Middle frontal gyrus (tissue), 1 donor: ENCODE data around the gene KLC3.
"Not testable (repeated sequence)": the region's sequence is repeated elsewhere in the genome, so short reads cannot be mapped to it uniquely, and the experiment has no call there.

Experiments
- DNase-seq: peaks from one replicate; pipeline ENCODE4 v3.0.0-alpha.2; 2015; ENCODE audit warnings: low spot score; ENCODE audit errors: extremely low spot score

Gene KLC3

DNA sequence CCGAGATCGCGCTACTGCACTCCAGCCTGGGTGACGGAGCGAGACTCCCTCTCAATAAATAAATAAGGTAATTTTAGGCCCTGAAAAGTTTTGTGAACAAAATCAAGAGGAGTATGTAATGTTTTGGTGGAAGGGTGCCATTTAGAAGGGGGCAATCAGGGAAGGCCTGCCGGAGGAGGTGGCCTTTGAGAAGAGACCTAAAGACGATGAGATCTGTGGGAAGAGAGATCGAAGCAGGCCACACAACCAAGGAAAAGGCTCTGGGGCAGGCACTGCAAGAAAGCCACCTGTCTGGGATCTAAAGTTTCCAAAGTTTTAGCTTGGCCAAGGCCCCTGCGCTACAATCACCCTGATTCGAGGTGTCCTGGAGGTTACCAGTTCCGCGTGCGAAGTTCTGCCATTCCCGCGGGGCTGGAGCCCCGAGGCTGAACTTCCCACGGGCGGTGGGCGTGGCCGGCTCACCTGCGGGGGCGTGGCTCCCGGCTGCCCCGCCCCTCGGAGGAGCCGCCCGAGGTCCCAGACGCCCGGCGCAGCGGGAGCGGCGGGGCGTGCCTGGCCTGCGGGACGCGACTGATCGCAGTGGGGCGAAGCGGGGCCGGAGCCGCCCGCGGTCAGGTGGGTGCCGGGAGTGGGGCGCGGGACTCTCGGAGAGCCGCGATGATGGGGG lies at the start of gene KLC3:
KLC3 (plus strand) TSS at position 519 of the 667 bp plus-strand sequence. CDS start 4,792 bp downstream, outside the sequence.
- DNase-seq: no peak

DNA sequence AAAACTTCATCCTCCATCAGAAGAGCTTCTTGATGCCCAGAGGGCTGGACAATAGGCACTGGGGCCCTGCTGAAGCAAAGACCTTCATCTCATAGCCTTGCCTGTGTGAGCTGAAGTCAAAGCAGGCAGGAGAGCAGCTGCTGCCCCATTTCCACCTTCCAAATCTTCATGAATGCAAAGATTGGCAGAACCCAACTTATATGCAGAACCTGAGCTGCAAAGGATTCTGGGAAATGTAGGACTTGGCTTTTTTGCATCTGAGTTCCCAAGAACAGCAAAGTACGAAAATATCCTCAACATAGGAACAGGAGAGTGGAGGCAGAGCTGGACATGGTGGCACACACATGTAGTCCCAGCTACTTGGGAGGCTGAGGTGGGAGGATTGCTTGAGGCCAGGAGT lies 48.7 kb upstream of the KLC3 start:
- no peak for DNase-seq

DNA sequence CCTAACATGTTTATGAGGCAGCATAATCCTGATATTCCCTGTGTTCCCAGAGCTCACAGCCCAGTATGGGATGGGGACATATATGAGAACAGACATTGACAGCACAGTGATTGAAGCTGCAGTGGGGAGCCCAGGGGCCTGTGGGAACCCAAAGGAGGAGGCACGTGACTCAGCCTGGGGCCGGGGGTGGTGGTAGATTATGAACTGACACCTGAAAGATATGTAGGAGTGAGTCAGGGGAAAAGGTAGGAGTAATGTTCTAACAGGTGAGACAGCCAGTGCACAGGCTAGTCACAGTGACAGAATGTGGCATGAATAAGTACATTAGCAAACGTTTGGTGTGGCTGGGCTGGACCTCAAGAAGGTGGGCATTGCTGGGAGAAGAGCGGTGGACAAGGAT lies 46.9 kb upstream of the KLC3 start:
- DNase-seq: no peak

DNA sequence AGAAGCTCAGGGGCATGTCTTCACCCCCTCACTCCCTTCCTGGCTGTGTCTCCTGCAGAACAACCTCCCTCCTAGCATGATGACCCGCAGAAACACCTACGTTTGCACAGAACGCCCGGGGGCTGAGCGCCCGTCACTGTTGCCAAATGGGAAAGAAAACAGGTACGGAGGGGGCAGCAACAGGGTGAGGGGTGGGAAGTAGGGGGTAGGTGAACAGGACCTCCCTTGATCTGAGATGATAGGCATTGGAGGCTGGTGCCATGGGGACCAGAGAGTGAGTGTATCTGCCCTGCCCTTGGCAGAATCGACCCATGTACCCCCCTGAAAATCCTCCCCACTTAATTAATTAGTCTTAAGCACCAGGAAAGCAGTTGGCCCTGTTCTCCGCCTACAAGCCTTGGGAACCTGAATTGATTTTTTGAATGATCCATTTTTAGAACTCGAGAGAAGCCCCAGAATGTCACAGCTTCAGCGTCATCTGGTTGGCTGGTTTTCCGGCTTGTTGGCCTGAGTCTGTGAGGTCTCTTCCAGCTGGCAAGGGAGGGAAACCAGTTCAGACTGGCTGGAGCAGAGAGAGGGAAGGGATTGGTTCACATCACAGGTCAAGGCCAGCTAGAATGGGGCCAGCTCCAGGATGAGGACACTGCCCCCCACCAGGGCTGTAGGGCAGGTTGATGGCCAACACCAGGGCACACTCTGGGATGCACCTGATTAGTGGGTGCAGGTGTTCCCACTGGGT lies 46.1 kb upstream of the KLC3 start:
- DNase-seq: peak; percentile 4

DNA sequence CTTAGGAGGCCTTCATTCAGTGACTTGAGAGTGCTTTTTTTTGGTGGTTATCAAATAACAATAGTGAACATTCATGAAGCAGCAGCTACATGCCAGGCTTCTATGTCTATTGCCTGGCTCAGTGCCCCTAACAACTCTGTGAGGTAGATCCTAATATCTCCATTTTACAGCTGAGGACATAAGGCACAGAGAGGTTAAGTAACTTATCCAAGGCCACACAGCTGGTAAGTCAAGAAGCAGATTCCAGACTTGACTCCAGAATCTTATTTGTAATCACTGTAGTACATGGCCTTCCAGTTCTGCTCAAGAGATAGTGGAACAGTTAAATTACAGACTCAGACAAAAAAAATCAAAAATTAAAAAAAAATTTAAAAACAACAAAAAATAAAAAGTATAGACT lies 44.7 kb upstream of the KLC3 start:
- no peak for DNase-seq

DNA sequence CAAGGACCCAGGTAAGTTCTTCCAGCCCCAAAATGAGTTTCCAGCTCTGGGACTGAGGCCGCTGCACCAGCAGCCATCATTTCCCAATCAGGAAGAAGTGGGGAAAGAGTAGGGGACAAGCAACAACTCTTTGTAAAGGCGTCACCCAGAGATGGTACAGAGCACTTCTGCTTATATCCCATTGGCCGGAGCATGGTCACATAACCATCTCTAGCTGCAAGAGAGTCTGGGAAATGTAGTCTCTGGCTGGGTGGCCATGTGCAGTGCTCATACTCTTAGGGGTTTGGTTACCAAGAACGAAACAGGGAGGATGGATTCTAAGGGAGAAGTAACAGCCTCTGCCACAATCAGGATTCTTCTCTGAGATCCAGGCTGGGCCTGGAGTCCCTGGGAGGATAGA lies 44.2 kb upstream of the KLC3 start:
- DNase-seq: no peak

DNA sequence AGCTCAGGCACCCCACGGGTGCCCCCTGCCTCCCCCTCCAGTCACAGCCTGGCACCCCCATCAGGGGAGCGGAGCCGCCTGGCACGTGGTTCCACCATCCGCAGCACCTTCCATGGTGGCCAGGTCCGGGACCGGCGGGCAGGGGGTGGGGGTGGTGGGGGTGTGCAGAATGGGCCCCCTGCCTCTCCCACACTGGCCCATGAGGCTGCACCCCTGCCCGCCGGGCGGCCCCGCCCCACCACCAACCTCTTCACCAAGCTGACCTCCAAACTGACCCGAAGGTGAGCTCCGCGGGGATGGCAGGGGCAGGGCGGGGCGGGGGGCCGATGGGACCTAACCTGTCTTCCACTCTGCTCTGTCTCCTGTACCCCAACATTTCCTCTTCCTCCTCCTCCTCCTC lies 42.9 kb upstream of the KLC3 start:
- no peak for DNase-seq

DNA sequence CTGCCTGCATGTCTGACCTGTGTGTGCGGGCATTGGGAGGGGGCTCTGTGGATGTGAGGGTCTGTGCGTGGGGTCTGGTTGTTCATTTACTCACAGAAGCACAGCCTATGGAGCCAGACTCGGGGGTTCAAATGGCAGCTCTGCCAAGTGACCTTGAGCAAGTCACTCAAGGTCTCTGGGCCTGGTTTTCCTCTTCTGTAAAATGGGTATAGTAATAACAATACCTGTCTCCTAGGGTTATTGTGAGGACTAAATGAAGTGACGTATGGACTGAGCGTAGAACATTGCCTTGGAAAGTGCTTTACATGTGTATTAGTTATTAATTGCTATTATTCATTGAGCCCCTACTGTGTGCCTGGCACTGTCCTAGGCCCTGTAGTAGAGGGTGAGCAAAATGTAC lies 42.3 kb upstream of the KLC3 start:
- no peak for DNase-seq

DNA sequence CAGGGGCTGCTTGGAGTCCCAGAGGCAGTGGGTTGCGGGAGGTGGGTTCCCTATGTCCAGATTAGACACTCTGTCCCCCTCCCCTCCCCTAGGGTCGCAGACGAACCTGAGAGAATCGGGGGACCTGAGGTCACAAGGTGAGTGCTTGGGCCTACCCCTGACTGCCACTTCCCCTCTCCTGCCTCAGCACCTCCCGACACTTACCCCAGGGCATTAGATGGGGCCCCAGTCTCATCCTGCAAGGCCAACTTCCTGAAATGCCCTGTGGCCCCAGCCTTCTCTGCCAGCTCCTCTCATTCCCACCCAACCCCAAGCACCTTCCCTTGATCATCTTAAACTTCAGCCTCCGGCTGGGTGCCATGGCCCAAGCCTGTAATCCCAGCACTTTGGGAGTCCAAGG lies 40.8 kb upstream of the KLC3 start:
- DNase-seq: no peak

DNA sequence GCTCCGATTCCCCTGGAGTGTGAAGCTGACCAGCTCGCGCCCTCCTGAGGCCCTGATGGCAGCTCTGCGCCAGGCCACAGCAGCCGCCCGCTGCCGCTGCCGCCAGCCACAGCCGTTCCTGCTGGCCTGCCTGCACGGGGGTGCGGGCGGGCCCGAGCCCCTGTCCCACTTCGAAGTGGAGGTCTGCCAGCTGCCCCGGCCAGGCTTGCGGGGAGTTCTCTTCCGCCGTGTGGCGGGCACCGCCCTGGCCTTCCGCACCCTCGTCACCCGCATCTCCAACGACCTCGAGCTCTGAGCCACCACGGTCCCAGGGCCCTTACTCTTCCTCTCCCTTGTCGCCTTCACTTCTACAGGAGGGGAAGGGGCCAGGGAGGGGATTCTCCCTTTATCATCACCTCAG lies 38.1 kb upstream of the KLC3 start:
- no peak for DNase-seq

DNA sequence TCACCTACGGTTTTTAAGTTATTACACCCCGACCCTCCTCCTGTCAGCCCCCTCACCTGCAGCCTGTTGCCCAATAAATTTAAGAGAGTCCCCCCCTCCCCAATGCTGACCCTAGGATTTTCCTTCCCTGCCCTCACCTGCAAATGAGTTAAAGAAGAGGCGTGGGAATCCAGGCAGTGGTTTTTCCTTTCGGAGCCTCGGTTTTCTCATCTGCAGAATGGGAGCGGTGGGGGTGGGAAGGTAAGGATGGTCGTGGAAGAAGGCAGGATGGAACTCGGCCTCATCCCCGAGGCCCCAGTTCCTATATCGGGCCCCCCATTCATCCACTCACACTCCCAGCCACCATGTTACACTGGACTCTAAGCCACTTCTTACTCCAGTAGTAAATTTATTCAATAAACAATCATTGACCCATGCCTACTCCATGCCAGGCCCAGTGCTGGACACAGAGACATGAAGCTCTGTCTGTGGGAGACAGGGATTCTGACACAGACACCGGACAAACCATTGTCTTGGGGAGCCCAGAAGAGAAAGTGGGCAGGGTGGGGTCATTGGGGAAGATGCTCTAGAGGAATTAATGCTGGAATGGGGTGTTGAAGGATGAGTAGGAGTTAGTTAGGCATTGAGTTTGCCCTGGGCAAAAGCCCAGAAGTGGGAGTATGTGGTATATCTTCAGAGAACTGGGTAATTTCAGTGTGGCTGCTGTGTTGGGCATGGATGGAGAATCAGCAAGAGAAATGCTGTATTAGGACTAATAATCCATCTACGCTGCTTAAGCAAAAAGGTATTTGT lies 37.1 kb upstream of the KLC3 start:
- DNase-seq: no peak

DNA sequence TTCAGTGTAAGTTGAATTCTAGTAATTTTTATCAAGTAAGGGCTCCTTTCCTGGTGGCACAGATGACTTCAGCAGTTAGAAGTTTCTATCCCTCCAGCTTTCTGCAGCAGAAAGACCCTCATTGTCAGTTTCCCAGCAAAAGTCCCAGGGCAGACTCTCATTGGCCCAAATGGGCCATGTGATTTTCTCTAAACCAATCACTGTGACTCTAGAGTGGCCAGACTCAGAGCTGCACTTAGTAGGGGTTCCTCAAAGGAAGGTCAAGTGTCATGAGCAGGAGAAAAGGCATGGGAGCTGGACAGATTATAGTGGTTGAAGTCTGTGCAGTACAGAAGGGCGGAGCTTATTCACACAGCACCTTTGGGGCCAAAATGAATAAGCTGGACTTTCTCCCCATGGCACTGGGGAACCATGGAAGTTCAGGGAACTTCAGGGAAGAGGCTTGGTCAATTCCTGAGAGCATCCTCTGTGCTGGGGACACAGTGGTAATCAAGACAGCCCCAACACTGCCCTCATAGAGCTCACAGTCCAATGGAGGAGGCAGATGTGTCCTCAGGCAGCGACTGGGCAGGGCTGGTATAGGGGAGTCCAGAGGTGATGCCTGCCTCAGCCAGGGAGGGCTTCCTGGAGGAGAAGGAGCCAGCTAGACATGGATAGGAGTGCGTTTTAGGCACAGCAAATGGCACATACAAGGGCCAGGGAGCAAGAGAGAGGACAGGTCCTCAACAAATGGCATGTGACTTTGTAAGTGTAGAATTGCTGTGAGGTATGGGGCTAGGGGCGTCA lies 36.2 kb upstream of the KLC3 start:
- no peak for DNase-seq

DNA sequence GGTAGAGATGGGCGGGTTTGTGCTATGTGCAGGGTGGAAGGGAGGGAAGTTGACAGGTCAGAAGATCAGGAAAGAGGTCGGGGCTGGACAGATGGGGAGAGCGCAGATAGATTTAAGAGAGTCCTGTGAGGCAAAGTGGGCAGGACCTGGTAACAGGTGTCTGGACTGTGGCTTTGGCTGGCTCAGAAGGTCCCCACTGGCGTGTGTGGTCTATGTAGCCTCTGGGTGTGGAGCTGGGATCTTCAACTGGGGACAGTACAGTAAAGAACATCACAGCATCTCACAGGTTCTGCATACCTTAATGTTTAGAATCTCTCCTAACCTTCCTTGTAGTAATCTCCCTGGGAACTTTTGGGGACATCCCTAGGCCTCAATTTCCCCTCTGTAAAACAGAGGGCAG lies 35.5 kb upstream of the KLC3 start:
- DNase-seq: no peak

DNA sequence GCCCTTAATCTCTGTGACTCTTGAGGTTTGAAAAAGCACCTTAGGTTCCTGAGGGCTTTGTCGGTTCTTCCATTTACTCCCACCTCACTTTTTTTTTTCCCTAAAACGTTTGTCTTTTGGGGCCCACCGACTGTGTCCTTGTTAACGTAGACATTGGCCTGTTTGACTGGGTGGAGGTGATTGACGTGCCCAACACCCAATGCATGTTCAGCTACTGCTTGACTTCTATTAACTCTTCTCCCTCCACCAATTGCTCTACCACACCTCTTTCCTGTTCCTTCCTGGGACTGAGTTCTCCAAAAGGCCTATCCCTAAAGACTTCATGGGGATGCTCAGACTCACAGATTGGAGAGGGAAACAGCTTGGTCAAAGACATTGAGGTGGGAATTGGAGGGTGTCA lies 35.1 kb upstream of the KLC3 start:
- DNase-seq: no peak

DNA sequence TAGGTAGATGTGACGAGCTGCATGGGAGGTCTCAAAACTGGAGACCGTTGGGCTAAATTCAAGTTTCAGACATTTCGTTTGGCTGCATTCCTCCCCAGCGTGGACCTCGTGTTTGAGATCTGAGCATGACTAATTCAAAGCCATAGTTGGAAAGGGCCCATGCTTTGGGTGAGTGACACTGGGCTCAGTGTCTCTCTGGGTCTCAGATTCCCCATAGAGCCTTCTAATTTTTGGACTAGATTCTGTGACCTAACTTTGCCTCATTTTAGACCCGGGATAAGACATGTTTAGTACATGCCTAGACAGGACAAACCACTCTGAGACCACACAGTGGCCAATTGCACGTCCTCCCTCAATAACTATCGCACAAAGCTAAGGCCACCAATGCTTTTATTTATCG lies 34.5 kb upstream of the KLC3 start:
- no peak for DNase-seq

DNA sequence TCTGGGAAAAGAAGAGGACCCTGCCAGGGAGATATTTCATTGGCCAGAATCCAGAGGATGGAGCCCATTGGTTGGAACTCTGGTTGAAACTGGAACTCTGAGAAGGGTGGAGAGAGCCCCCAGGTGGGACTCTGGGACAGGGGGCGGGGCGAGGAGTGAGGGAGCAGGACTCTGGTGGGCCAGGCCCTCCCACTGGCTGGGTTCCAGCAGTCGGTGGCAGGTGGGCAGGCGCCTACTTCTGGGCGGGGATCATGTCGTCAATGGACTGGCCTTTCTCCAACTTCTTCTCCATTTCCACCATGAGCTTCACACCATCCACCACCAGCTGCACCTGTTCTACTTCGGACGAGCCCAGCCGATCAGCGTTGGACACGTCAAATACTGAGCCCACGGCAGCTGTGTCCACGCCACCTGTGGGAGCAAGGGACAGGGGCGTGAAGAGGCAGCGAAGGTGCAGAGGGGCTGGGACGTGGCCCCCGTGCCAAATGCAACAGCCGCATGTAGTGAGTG lies 34.0 kb upstream of the KLC3 start:
- no peak for DNase-seq

DNA sequence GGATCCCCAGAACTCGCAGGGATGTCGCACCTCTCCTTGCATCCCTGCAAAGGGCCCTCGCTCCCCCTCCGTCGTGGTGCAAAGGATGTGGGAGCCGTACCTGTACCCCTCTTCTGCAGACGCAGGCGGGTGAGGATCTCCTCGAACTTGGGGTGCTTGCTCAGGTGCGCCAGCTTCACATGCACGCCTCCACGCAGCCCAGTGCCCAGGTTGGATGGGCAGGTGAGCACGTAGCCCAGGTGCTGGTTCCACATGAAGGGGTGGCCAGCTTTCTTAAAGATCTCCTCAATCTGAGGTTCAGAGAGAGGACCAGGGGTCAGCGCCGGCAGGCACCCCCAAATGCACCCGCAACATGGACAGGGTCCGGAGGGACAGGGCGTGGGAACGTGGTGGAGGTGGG lies 33.2 kb upstream of the KLC3 start:
- no peak for DNase-seq

DNA sequence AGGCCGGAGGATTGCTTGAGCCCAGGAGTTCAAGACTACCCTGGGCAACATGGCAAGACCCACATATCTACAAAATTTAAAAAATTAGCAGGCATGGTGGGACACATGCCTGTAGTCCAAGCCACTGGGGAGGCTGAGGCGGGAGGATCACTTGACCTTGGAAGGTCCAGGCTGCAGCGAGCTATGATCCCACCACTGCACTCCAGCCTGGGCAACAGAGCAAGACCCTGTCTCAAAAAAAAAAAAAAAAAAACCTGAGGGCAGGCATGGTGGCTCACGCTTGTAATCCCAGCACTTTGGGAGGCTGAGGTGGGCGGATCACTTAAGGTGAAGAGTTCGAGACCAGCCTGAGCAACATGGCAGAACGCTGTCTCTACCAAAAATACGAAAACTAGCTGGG lies 31.2 kb upstream of the KLC3 start:
- not testable (repeated sequence) for DNase-seq

DNA sequence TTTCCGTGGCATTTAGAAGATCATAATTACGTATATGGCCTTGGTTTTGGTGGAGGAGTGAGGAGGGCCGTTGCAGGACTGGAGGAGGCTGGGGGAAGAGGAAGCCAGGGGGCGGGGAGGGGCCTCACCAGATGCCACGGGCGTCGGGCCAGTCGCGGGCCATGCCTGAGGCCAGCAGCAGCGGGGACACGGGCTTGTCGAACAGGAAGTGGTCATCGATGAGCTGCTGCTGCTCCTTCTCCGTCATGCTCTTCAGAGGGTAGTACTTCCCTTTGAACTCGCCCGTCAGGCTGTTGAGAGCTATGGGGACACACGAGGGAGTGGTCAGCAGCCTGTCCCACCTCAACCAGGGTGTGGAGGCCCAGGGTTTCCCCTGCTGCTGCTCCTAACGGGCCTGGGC lies 28.9 kb upstream of the KLC3 start:
- DNase-seq: no peak

DNA sequence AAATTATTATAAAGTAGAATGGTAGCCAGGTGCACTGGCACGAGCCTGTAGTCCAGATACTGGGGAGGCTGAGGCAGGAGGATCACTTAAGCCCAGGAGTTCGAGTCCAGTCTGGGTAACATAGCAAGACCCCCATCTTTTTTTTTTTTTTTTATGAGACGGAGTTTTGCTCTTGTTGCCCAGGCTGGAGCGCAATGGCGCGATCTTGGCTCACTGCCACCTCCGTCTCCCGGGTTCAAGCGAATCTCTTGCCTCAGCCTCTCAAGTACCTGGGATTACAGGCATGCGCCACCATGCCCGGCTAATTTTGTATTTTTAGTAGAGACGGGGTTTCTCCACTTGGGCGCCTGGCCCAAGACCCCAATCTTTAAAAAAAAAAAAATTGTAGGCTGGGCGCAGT lies 28.3 kb upstream of the KLC3 start:
- DNase-seq: not testable (repeated sequence)

DNA sequence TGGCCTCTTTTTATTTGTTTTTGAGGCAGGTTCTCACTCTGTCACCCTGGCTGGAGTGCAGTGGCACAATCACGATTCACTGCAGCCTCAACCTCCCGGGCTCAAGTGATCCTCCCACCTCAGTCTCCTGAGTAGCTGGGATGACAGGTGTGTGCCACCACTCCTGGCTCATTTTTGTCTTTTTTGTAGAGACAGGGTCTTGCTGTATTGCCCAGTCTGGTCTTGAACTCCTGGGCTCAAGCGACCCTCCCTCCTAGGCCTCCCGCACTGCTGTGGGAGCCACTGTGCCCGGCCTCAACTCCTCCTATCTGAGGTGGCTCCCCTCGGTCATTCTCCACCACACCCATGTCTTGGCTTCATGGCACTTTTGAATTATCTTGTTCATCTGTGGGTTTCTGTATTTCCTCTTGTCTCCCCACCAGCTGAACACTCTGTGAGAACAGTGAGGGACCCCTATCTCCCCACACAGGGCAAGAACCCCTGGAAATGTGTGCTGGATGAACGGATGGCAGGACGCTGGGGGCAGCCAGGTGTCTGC lies 25.8 kb upstream of the KLC3 start:
- no peak for DNase-seq
